ENCODE data around the gene TMEM44. TPM values are rescaled to one million over a fixed set of nuclear protein-coding genes. Genes with fewer than 3 reads are reported as not detected.
A peak's percentile ranks its signal among the peaks of the same experiment; 100 is the strongest.

TMEM44 gene
- 4.6 TPM for total RNA-seq

GRCh38 chr3:194633349-194634004, at the start of gene TMEM44:
TSS of gene TMEM44 (minus strand) at chr3:194633419. CDS start at chr3:194633215, 204 bp downstream.
- peak; percentile 83 for ATAC-seq
- peak; percentile 70 for DNase-seq (ENCODE audit: low spot score)

- peak; percentile 84 for ATAC-seq
Measured at GRCh38 chr3:194682694-194683310, 49.6 kb upstream of the TMEM44 start.

GRCh38 chr3:194682189-194682693, 49.0 kb upstream of the TMEM44 start:
- ATAC-seq: no peak
- no peak for DNase-seq (ENCODE audit: low spot score)

More at GRCh38 chr3:194682694-194683310, 49.6 kb upstream of the TMEM44 start:
- peak; percentile 68 for DNase-seq (ENCODE audit: low spot score)

- DNase-seq (ENCODE audit: low spot score) (no peak), ATAC-seq (no peak)
Measured at GRCh38 chr3:194680888-194681615, 47.8 kb upstream of the TMEM44 start.

- ATAC-seq (no peak), DNase-seq (ENCODE audit: low spot score) (no peak)
Measured at GRCh38 chr3:194676471-194676870, 43.3 kb upstream of the TMEM44 start.

GRCh38 chr3:194675680-194676079, 42.5 kb upstream of the TMEM44 start:
- DNase-seq (ENCODE audit: low spot score) (no peak), ATAC-seq (no peak)

GRCh38 chr3:194675081-194675640, 41.9 kb upstream of the TMEM44 start:
- no peak for ATAC-seq
- DNase-seq (ENCODE audit: low spot score): no peak

GRCh38 chr3:194673761-194674160, 40.5 kb upstream of the TMEM44 start:
- DNase-seq (ENCODE audit: low spot score) (peak; percentile 55), ATAC-seq (peak; percentile 28)

GRCh38 chr3:194672876-194673275, 39.7 kb upstream of the TMEM44 start:
- ATAC-seq: no peak
- no peak for DNase-seq (ENCODE audit: low spot score)

- ATAC-seq (peak; percentile 94), DNase-seq (ENCODE audit: low spot score) (peak; percentile 90)
Measured at GRCh38 chr3:194671900-194672808, 38.9 kb upstream of the TMEM44 start, which contains the start of gene LSG1. TSS of gene LSG1 (minus strand) at chr3:194672191. CDS start at chr3:194672162, 29 bp downstream.

GRCh38 chr3:194671511-194671899, 38.3 kb upstream of the TMEM44 start:
- DNase-seq (ENCODE audit: low spot score) (no peak), ATAC-seq (peak; percentile 46)

GRCh38 chr3:194667363-194667762, 34.1 kb upstream of the TMEM44 start:
- DNase-seq (ENCODE audit: low spot score): no peak
- ATAC-seq: no peak

GRCh38 chr3:194664857-194665256, 31.6 kb upstream of the TMEM44 start:
- DNase-seq (ENCODE audit: low spot score): no peak
- peak; percentile 62 for ATAC-seq

GRCh38 chr3:194661946-194662345, 28.7 kb upstream of the TMEM44 start:
- no peak for ATAC-seq
- no peak for DNase-seq (ENCODE audit: low spot score)

- peak; percentile 62 for ATAC-seq
- no peak for DNase-seq (ENCODE audit: low spot score)
Measured at GRCh38 chr3:194661374-194661773, 28.2 kb upstream of the TMEM44 start.

GRCh38 chr3:194659778-194660177, 26.6 kb upstream of the TMEM44 start:
- DNase-seq (ENCODE audit: low spot score) (no peak), ATAC-seq (no peak)

- ATAC-seq (no peak), DNase-seq (ENCODE audit: low spot score) (no peak)
Measured at GRCh38 chr3:194658477-194659242, 25.4 kb upstream of the TMEM44 start.

- DNase-seq (ENCODE audit: low spot score) (no peak), ATAC-seq (no peak)
Measured at GRCh38 chr3:194657439-194657838, 24.2 kb upstream of the TMEM44 start.

GRCh38 chr3:194654443-194654842, 21.2 kb upstream of the TMEM44 start:
- ATAC-seq: no peak
- no peak for DNase-seq (ENCODE audit: low spot score)

All from left lobe of liver (tissue), 2 donors.